Nephron progenitor cell (in vitro differentiated cells): ENCODE data around the gene PRELID1.

Source experiments
- DNase-seq: peaks from one replicate; pipeline ENCODE4 v3.0.0; 2021
- H3K27ac Mint-ChIP-seq: 2 replicates; pipeline ENCODE4 v1.8.0; 2021; ENCODE audit warnings: mild to moderate bottlenecking, moderate library complexity, mixed read lengths
- H3K27me3 Mint-ChIP-seq: 2 replicates; pipeline ENCODE4 v1.8.0; 2021; ENCODE audit warnings: mild to moderate bottlenecking, low read depth, mixed read lengths; ENCODE audit not compliant: poor library complexity
- H3K36me3 Mint-ChIP-seq: 2 replicates; pipeline ENCODE4 v1.8.0; 2021; ENCODE audit warnings: low read depth, mixed read lengths
- H3K4me1 Mint-ChIP-seq: 2 replicates; pipeline ENCODE4 v1.8.0; 2021; ENCODE audit warnings: mixed read lengths
- H3K4me3 Mint-ChIP-seq: 2 replicates; pipeline ENCODE4 v1.8.0; 2021; ENCODE audit warnings: mild to moderate bottlenecking, moderate library complexity, mixed read lengths
- H3K9me3 Mint-ChIP-seq: 2 replicates; pipeline ENCODE4 v1.8.0; 2021; ENCODE audit warnings: mild to moderate bottlenecking, moderate library complexity, mixed read lengths
- TF ChIP-seq, protein P1 (sequence below): fragments of 200-600 bp; sonication (generic); IDR thresholded peaks from 2 replicates; pipeline ENCODE4 v1.5.0; 2021; ENCODE audit warnings: antibody characterized with exemption

PRELID1 gene

DNA sequence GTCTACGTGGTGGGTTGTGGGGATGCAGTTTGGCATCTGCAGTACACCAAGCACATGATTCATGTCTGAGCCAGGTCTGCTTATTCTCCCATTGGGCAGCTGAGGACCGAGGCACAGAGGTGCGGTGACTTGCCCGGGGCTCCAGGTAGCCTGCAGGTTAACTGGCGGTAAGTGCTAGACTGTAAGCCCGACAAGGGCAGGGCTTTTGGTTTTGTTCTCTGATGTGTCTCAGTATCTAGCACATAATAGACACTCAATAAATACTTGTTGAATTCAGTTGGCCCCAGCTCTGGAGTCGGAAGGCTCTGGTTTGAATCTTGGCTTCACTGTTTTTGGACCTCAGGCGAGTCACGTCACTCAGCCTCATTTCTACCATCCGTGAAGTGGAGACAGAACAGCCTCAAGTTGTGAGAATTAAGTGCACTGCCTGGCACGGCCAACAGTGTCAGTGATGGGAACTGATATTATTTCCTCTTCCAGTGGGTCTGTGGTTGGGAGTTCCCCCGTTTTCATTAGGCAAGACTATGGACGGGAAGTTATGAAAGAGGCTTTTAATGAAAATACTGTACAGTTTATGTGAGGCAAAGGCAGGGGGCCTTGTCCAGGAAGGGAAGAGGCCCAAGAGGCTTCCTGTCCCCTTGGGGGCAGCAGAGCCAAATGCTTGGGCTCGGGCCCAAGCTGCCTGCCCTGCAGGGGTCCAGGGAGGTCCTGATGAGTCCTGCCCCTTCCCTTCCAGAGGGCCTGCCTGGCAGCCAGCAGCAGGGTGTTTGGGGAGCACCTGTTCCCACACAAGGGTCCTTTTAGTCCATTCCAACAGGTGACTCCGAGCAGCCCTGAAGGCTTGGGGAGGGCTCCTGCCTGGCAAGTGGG lies 3.3 kb downstream of the PRELID1 start:
- peaks cover 52% of the 10 kb centered on the region for H3K4me1 Mint-ChIP-seq
- H3K27ac Mint-ChIP-seq, result peak overlapping the region; percentile 83
- TF ChIP-seq, protein P1, sequence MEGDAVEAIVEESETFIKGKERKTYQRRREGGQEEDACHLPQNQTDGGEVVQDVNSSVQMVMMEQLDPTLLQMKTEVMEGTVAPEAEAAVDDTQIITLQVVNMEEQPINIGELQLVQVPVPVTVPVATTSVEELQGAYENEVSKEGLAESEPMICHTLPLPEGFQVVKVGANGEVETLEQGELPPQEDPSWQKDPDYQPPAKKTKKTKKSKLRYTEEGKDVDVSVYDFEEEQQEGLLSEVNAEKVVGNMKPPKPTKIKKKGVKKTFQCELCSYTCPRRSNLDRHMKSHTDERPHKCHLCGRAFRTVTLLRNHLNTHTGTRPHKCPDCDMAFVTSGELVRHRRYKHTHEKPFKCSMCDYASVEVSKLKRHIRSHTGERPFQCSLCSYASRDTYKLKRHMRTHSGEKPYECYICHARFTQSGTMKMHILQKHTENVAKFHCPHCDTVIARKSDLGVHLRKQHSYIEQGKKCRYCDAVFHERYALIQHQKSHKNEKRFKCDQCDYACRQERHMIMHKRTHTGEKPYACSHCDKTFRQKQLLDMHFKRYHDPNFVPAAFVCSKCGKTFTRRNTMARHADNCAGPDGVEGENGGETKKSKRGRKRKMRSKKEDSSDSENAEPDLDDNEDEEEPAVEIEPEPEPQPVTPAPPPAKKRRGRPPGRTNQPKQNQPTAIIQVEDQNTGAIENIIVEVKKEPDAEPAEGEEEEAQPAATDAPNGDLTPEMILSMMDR, result no peak
- no peaks in the 10 kb centered on the region for H3K9me3 Mint-ChIP-seq
- H3K27me3 Mint-ChIP-seq, result no peaks in the 10 kb centered on the region
- H3K4me3 Mint-ChIP-seq, result no peak overlapping the region
- DNase-seq, result no peak
- H3K36me3 Mint-ChIP-seq, result peaks cover 32% of the 10 kb centered on the region

DNA sequence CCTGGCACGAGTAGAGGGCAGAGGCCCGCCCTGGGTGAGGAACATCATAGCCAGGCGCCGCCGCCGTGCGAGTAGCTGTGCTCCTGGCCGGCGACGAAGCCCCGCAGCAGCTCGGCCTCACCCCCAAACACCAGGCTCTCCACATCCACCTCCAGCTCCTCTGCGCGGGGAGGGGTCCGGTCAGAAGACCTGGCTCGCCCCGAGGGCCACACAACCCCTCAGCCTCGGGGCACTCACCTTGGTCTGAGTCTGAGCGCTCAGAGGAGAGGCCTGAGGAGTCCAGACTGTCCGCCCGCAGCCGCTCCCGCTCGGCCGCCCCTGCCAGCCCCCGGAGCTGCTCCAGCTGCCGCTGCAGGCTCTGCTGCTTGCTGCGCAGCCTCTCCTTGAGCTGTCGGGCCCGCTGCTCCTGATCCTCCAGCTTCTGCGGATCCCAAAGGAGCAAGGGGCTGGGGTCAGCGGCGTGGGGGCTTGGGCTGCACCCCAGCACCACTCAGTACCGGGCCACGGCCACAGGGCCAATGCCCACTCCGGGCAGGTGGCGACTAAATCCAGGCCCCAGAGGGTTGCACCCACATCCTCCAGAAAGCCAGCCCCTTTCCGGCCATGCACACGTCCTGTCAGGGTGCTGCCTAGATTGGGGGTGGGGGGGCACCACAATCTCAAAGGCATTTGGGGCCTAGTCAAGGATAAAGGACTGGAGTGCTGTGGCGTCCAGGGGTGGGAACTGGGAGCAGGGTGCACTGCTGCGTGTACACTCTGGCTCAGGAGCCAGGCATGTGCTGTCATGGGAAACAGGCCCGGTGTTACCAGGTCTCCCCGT lies 4.2 kb downstream of the PRELID1 start:
- Mint-ChIP-seq H3K4me3 (no peak overlapping the region), H3K27me3 (no peaks in the 10 kb centered on the region), H3K4me1 (peaks cover 46% of the 10 kb centered on the region), H3K9me3 (no peaks in the 10 kb centered on the region), H3K36me3 (peaks cover 32% of the 10 kb centered on the region), H3K27ac (no peak overlapping the region)
- no peak for DNase-seq
- TF ChIP-seq, protein P1, result no peak

DNA sequence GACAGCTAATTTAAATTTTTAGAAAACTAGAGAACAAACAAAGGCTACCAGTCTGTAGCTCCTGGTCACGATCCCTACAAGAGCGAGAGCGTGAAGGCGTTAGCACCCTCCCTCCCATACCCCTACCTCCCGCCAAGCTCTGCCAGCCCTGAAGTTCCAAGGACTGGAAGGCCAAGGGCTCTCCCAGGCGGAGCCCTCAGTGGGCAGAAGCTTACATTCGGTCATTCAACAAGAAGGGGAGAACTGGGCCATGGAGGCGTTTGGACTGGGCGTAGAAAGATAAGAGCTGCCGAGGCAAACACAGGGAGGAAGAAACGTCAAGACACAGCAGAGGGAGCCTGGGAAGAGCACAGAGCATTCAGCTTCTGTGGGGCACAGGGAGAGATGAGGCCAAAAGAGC lies 5.1 kb downstream of the PRELID1 start:
- Mint-ChIP-seq H3K4me1 (peaks cover 53% of the 10 kb centered on the region), H3K36me3 (peaks cover 32% of the 10 kb centered on the region), H3K9me3 (no peaks in the 10 kb centered on the region), H3K27ac (no peak overlapping the region), H3K4me3 (no peak overlapping the region), H3K27me3 (no peaks in the 10 kb centered on the region)
- no peak for DNase-seq
- TF ChIP-seq, protein P1, result no peak

DNA sequence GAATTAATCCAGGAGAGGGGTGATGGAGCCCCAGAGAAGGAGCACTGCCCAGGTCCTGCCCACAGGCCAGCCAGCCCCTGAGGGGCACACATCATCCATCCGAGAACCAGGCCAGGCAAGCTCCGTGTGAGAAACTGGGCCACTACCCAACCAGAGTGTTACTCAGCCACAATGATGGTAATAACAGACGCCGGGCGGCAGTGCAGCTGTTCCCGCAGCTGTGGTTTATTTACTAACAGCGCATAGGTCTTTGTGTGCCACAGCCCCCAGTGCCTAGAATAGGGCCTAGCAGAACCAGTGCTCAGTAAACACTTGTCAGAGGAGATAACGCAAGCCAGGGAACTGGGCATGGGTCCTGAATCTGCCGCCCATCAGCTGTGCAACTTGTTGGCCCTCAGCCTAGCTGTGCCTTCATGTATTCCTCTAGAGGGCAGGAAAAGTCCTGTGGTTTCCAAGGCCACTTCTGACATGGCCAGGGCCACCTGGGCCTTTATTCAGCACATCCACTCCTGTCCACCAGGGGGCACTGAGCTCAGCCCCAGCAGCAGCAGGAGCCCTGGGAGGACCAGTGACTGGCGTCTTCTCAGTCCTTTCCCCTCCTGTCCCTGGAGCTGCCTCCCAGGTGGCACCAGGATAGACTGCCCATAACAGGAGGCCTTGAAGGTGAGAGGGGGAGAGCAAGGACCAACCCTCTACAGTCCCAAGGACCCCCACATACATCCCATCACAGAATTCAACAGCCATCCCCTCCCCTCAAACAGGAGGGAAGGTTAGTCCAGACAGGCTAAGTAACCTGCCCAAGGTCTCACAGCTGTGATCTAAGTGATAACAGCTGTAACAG lies 6.0 kb downstream of the PRELID1 start:
- Mint-ChIP-seq H3K36me3 (peaks cover 32% of the 10 kb centered on the region), H3K27me3 (no peaks in the 10 kb centered on the region), H3K4me3 (peak overlapping the region; percentile 74), H3K4me1 (peaks cover 48% of the 10 kb centered on the region), H3K27ac (no peak overlapping the region), H3K9me3 (no peaks in the 10 kb centered on the region)
- peak; percentile 74 for DNase-seq
- TF ChIP-seq, protein P1, result peak; percentile 77

DNA sequence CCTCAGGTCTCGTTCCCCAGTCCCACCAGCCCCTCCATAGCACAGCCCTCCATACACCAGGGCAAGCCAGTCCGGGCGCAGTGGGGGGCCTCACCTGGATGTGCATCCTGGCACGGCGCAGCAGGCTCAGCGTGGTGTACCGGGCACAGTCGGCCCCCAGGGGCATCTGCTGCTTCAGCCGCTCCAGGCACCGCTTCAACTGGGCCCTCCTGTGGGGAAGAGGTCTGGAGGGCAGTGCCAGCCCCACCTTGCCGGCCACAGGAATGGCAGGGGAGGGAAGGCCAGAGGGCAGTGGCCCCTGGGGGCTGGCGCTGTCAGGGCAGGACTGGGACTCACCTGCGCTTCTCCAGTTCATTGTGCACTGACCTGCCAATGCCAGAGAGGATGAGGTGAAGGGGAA lies 6.7 kb downstream of the PRELID1 start:
- TF ChIP-seq, protein P1, result no peak
- DNase-seq, result no peak
- Mint-ChIP-seq H3K4me1 (peaks cover 47% of the 10 kb centered on the region), H3K4me3 (peak overlapping the region; percentile 90), H3K27me3 (no peaks in the 10 kb centered on the region), H3K9me3 (no peaks in the 10 kb centered on the region), H3K27ac (no peak overlapping the region), H3K36me3 (peaks cover 25% of the 10 kb centered on the region)
